ENCODE data around the gene SCAI. TPM values are rescaled to one million over a fixed set of nuclear protein-coding genes. Genes with fewer than 3 reads are reported as not detected.

The SCAI gene
- total and polyA plus RNA-seq, 9 of the 15 experiments (the other 6 are each of a cell fraction or from before 2014, with no cell fraction given): 0.70 to 12.4 (median 4.2) TPM

GRCh38 chr9:125099816-125100215, 43.5 kb downstream of the SCAI start (continued):
- TF ChIP-seq, protein P1, sequence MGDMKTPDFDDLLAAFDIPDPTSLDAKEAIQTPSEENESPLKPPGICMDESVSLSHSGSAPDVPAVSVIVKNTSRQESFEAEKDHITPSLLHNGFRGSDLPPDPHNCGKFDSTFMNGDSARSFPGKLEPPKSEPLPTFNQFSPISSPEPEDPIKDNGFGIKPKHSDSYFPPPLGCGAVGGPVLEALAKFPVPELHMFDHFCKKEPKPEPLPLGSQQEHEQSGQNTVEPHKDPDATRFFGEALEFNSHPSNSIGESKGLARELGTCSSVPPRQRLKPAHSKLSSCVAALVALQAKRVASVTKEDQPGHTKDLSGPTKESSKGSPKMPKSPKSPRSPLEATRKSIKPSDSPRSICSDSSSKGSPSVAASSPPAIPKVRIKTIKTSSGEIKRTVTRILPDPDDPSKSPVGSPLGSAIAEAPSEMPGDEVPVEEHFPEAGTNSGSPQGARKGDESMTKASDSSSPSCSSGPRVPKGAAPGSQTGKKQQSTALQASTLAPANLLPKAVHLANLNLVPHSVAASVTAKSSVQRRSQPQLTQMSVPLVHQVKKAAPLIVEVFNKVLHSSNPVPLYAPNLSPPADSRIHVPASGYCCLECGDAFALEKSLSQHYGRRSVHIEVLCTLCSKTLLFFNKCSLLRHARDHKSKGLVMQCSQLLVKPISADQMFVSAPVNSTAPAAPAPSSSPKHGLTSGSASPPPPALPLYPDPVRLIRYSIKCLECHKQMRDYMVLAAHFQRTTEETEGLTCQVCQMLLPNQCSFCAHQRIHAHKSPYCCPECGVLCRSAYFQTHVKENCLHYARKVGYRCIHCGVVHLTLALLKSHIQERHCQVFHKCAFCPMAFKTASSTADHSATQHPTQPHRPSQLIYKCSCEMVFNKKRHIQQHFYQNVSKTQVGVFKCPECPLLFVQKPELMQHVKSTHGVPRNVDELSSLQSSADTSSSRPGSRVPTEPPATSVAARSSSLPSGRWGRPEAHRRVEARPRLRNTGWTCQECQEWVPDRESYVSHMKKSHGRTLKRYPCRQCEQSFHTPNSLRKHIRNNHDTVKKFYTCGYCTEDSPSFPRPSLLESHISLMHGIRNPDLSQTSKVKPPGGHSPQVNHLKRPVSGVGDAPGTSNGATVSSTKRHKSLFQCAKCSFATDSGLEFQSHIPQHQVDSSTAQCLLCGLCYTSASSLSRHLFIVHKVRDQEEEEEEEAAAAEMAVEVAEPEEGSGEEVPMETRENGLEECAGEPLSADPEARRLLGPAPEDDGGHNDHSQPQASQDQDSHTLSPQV (IDR thresholded peaks at IDR 0.05): no peak
- no peak for TF ChIP-seq PTBP1 (IDR thresholded peaks at IDR 0.05; ENCODE audit: low read depth, low read length)
- TF ChIP-seq, protein P2, sequence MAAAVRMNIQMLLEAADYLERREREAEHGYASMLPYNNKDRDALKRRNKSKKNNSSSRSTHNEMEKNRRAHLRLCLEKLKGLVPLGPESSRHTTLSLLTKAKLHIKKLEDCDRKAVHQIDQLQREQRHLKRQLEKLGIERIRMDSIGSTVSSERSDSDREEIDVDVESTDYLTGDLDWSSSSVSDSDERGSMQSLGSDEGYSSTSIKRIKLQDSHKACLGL (CRISPR knock-in tag; IDR thresholded peaks at IDR 0.05; ENCODE audit: borderline replicate concordance, poor library complexity, severe bottlenecking): no peak

GRCh38 chr9:125095821-125096443, 47.4 kb downstream of the SCAI start:
- ATAC-seq (no peak), FAIRE-seq (no peak), DNase-seq (ENCODE audit: extremely low read depth in 1 of 4, low spot score in 3 of 4) (no peak)
- Histone ChIP-seq H3K79me2 (ENCODE audit: control insufficient read depth, insufficient read depth, low read length) (no peaks in the 10 kb centered on the region), H3K9me1 (ENCODE audit: control insufficient read depth, insufficient read depth, low read length) (no peaks in the 10 kb centered on the region), H3K4me3 (no peak overlapping the region), H3K27me3 (ENCODE audit: control insufficient read depth in 2 of 2, insufficient read depth in 2 of 2, low read length in 2 of 2) (no peaks in the 10 kb centered on the region), H4K20me1 (replicated peaks; ENCODE audit: control insufficient read depth, insufficient read depth, low read length) (no peaks in the 10 kb centered on the region), H3K27ac (ENCODE audit: extremely low read depth, low read depth, low read length) (no peak overlapping the region), H3K36me3 (ENCODE audit: control insufficient read depth, insufficient read depth, low read length) (no peaks in the 10 kb centered on the region; the same call in 2 of the 3 replicates), H3K9ac (ENCODE audit: insufficient read depth in 1 of 2, low read depth in 2 of 2, low read length in 2 of 2) (no peak overlapping the region), H3K9me3 (replicated peaks; ENCODE audit: control insufficient read depth, insufficient read depth, low read depth, low read length) (peaks cover 4% of the 10 kb centered on the region; the same call in 1 of the 2 replicates), H3K4me2 (ENCODE audit: insufficient read depth, low read length) (no peak overlapping the region), H3K4me1 (replicated peaks in 1 of 2; ENCODE audit: control insufficient read depth in 2 of 2, insufficient read depth in 2 of 2, low read length in 2 of 2) (no peaks in the 10 kb centered on the region), H2AFZ (ENCODE audit: low read depth, low read length) (no peak overlapping the region)
- intact Hi-C loops (cut with micrococcal nuclease) (no loop called here), in situ Hi-C loops (cut with MboI) (no loop called here)
- TF ChIP-seq, protein P3, sequence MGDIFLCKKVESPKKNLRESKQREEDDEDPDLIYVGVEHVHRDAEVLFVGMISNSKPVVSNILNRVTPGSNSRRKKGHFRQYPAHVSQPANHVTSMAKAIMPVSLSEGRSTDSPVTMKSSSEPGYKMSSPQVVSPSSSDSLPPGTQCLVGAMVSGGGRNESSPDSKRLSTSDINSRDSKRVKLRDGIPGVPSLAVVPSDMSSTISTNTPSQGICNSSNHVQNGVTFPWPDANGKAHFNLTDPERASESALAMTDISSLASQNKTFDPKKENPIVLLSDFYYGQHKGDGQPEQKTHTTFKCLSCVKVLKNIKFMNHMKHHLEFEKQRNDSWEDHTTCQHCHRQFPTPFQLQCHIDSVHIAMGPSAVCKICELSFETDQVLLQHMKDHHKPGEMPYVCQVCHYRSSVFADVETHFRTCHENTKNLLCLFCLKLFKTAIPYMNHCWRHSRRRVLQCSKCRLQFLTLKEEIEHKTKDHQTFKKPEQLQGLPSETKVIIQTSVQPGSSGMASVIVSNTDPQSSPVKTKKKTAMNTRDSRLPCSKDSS (IDR thresholded peaks at IDR 0.05; ENCODE audit: low read depth, partially characterized antibody): peak; percentile 27
- TF ChIP-seq IRF2 (CRISPR knock-in tag; IDR thresholded peaks at IDR 0.05) (no peak), MYNN (IDR thresholded peaks at IDR 0.05) (no peak), MYNN (CRISPR knock-in tag; IDR thresholded peaks at IDR 0.05) (no peak), ZNF551 (CRISPR knock-in tag; IDR thresholded peaks at IDR 0.05) (no peak), ZNF431 (CRISPR knock-in tag; IDR thresholded peaks at IDR 0.05) (peak; percentile 97), FOXK2 (conservative IDR thresholded peaks at IDR 0.05 in 1 of 2, IDR thresholded peaks at IDR 0.05 in 1 of 2; ENCODE audit: low read depth in 2 of 2) (no peak)
- TF ChIP-seq, protein P4, sequence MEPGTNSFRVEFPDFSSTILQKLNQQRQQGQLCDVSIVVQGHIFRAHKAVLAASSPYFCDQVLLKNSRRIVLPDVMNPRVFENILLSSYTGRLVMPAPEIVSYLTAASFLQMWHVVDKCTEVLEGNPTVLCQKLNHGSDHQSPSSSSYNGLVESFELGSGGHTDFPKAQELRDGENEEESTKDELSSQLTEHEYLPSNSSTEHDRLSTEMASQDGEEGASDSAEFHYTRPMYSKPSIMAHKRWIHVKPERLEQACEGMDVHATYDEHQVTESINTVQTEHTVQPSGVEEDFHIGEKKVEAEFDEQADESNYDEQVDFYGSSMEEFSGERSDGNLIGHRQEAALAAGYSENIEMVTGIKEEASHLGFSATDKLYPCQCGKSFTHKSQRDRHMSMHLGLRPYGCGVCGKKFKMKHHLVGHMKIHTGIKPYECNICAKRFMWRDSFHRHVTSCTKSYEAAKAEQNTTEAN (CRISPR knock-in tag; IDR thresholded peaks at IDR 0.05): no peak
- BruUV-seq (replicated peaks): no TSS peak
- WGBS (ENCODE audit: insufficient coverage, low coverage, missing lambda C conversion rate): 71% methylated on average over 2 of the region's 2 CpGs
- CTCF ChIA-PET (ENCODE audit: low intra/inter-chr PET ratio): no interaction called here
- POLR2A ChIA-PET: no interaction called here

Measured in K562 (cell line).